ENCODE measurements around the gene TUSC2. TPM values are rescaled to one million over a fixed set of nuclear protein-coding genes. Genes with fewer than 3 reads are reported as not detected.

TUSC2 gene
- total and polyA plus RNA-seq, 2 of the 8 experiments (the other 6 are each of a cell fraction or from before 2014, with no cell fraction given): 33.3 to 65.4 TPM

- TF ChIP-seq, protein P1, sequence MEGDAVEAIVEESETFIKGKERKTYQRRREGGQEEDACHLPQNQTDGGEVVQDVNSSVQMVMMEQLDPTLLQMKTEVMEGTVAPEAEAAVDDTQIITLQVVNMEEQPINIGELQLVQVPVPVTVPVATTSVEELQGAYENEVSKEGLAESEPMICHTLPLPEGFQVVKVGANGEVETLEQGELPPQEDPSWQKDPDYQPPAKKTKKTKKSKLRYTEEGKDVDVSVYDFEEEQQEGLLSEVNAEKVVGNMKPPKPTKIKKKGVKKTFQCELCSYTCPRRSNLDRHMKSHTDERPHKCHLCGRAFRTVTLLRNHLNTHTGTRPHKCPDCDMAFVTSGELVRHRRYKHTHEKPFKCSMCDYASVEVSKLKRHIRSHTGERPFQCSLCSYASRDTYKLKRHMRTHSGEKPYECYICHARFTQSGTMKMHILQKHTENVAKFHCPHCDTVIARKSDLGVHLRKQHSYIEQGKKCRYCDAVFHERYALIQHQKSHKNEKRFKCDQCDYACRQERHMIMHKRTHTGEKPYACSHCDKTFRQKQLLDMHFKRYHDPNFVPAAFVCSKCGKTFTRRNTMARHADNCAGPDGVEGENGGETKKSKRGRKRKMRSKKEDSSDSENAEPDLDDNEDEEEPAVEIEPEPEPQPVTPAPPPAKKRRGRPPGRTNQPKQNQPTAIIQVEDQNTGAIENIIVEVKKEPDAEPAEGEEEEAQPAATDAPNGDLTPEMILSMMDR (IDR thresholded peaks at IDR 0.05; ENCODE audit: control extremely low read depth in 1 of 3, insufficient read depth in 1 of 3, low read depth in 1 of 3, low read length in 3 of 3): peak in 1 of 3 experiments; percentile 8; a peak in 1 of 4 replicates
- TF ChIP-seq KDM5A (IDR thresholded peaks at IDR 0.05; ENCODE audit: low read length) (no peak), CHD2 (IDR thresholded peaks at IDR 0.05; ENCODE audit: low read length) (no peak), KDM4A (IDR thresholded peaks at IDR 0.05; ENCODE audit: low read depth, low read length, severe bottlenecking) (peak; percentile 96), NANOG (IDR thresholded peaks at IDR 0.05; ENCODE audit: insufficient read depth, low read depth, low read length, poor library complexity, severe bottlenecking) (no peak), TBP (IDR thresholded peaks at IDR 0.05; ENCODE audit: low read depth, low read length) (peak; percentile 7; the same call in 1 of the 2 replicates), RAD21 (IDR thresholded peaks at IDR 0.05 in 1 of 2, conservative IDR thresholded peaks at IDR 0.05 in 1 of 2; ENCODE audit: low read depth in 2 of 2, low read length in 2 of 2) (no peak), SP1 (IDR thresholded peaks at IDR 0.05; ENCODE audit: low read depth, low read length) (peak; percentile 37; the same call in 1 of the 2 replicates), NRF1 (IDR thresholded peaks at IDR 0.05; ENCODE audit: low read depth, low read length) (no peak), KDM1A (IDR thresholded peaks at IDR 0.05; ENCODE audit: borderline replicate concordance, low read length) (peak; percentile 60; the same call in 1 of the 2 replicates), JUN (IDR thresholded peaks at IDR 0.05; ENCODE audit: low read depth, low read length) (no peak), SUZ12 (IDR thresholded peaks at IDR 0.05; ENCODE audit: low read length) (no peak), EGR1 (IDR thresholded peaks at IDR 0.05; ENCODE audit: borderline replicate concordance, low read depth, low read length) (no peak), SRF (IDR thresholded peaks at IDR 0.05; ENCODE audit: low read depth, low read length) (no peak), CEBPB (IDR thresholded peaks at IDR 0.05; ENCODE audit: low read depth, low read length) (peak; percentile 13; the same call in 1 of the 2 replicates), SP2 (IDR thresholded peaks at IDR 0.05; ENCODE audit: low read length) (no peak), RBBP5 (IDR thresholded peaks at IDR 0.05; ENCODE audit: borderline replicate concordance, low read depth, low read length) (no peak; the same call in 1 of the 2 replicates)
- TF ChIP-seq, protein P2, sequence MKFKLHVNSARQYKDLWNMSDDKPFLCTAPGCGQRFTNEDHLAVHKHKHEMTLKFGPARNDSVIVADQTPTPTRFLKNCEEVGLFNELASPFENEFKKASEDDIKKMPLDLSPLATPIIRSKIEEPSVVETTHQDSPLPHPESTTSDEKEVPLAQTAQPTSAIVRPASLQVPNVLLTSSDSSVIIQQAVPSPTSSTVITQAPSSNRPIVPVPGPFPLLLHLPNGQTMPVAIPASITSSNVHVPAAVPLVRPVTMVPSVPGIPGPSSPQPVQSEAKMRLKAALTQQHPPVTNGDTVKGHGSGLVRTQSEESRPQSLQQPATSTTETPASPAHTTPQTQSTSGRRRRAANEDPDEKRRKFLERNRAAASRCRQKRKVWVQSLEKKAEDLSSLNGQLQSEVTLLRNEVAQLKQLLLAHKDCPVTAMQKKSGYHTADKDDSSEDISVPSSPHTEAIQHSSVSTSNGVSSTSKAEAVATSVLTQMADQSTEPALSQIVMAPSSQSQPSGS (IDR thresholded peaks at IDR 0.05; ENCODE audit: low read length): 0 out of 2 replicates have a peak, but pooled peaks have one; percentile 24
Measured at GRCh38 chr3:50298836-50299637, 29.0 kb downstream of the TUSC2 start, which contains the start of the genes HYAL3 and NAA80 (continued).
